K562 (cell line): ENCODE measurements around the gene PHAX.

Experiments
- CBFA2T2 ChIP-seq: fragments of 450-650 bp; conservative IDR thresholded peaks from 2 replicates; pipeline ENCODE4 v1.6.1; 2017; ENCODE audit warnings: mild to moderate bottlenecking
- CTCF ChIP-seq, 3 experiments: IDR thresholded peaks in 2 of 3; conservative IDR thresholded peaks in 1 of 3; 2 replicates each; pipeline ENCODE4 v1.5.1; 2011 to 2012; ENCODE audit warnings: low read length in 3 of 3, mild to moderate bottlenecking in 3 of 3, control low read depth in 2 of 3, improper control_type of control experiment in 1 of 3, inconsistent platforms in 1 of 3, low read depth in 1 of 3, mixed read lengths in 1 of 3, moderate library complexity in 1 of 3; ENCODE audit not compliant: insufficient read depth in 2 of 3
- JUNB ChIP-seq: fragments of 450-650 bp; formaldehyde crosslinking; conservative IDR thresholded peaks from 2 replicates; pipeline ENCODE4 v1.4.0; 2020; ENCODE audit warnings: mild to moderate bottlenecking

GRCh38 chr5:126597156-126597555 lies 3.6 kb upstream of the PHAX start:
- TF ChIP-seq JUNB (CRISPR knock-in tag): no peak
- no peak for TF ChIP-seq CTCF (IDR thresholded peaks at IDR 0.05 in 2 of 3, conservative IDR thresholded peaks at IDR 0.05 in 1 of 3; ENCODE audit: insufficient read depth in 2 of 3, low read depth in 1 of 3, low read length in 3 of 3)
- no peak for TF ChIP-seq CBFA2T2
